HG03039 (cell line): ENCODE results near the gene EMX2.
"Not testable (repeated sequence)": the region's sequence is repeated elsewhere in the genome, so short reads cannot be mapped to it uniquely, and the experiment has no call there.

Experiments used
- ATAC-seq: cut with Tn5 transposase; IDR thresholded peaks from one replicate; pipeline ENCODE4 v1.9.1; 2021; ENCODE audit warnings: mild to moderate bottlenecking, moderate library complexity; ENCODE audit not compliant: unreplicated experiment

The EMX2 gene

DNA sequence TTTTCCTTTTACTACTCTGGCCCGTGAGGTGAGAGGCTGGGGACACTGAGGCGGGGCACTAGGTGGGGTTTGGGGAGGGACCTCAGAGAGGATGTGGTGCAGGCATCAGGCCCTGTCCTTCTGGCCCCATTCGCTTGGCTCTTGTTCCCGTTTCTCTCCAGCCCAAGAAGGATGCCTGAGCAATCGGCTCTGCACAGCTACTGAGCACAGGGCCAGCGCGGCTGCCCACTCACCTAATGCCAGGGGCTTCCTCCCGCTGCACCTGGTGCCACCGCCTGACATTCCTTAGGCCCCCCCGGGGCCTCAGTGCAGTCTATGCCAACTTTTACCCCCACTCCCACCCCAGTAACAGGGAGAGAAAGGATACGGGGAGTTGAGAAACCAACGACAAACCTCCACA is 12.5 kb downstream of the EMX2 start:
- no peak for ATAC-seq

DNA sequence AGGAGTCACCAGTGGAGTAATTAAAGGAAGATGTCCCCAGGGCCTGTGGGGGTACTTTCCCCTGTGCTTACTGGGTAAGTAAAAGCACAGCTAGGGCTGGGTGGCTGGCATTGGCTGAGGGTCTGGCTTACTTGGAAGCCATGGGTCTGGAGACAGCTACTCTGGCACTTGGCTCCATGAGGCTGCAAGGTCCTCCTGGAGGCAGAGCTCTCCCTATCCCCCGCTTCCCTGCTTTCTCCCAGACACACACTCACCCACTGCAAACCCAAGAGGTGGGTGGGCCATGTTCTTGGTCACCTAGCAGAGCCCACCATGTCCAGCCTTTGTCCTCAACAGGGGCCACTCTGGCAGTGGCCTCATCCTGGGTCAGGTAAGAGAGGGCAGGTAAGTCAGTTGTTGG is 13.3 kb downstream of the EMX2 start:
- ATAC-seq: no peak

DNA sequence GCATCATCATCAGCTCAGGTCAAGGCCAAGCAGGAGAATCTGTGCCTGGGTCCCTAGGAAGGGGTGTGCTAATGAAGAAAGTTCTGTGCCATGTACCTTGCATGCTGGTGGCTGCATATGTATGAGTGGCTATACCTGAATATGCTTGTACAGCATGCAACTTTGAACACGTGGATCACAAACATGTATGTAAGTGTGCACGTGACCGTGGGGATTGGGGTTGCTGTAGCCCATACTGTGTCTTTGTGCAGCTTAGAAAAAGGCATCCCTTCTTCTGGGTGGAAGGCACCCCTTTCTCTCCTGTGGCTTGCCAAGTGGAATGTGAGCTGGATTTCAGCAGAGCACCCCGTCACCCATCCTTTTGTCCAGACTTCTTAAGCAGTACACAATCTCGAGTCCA is 13.8 kb downstream of the EMX2 start:
- no peak for ATAC-seq

DNA sequence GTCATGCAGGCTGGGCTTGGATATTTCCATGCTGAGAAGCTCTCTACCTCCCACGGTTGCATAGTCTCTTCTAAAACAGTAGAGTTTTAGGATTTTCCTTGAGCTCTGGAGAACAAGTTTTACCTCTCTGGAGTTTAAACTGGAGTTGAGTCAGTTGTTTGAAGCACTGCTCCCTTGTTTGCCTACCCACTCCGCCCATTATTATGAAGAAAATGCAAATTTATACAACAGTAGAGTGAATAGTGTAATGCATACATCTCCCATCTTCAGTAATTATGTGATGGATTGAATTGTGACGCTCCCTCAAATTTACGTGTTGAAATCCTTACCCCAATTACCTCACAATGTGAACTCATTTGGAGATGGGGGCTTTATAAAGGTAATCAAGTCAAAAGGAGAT is 17.2 kb downstream of the EMX2 start:
- no peak for ATAC-seq

DNA sequence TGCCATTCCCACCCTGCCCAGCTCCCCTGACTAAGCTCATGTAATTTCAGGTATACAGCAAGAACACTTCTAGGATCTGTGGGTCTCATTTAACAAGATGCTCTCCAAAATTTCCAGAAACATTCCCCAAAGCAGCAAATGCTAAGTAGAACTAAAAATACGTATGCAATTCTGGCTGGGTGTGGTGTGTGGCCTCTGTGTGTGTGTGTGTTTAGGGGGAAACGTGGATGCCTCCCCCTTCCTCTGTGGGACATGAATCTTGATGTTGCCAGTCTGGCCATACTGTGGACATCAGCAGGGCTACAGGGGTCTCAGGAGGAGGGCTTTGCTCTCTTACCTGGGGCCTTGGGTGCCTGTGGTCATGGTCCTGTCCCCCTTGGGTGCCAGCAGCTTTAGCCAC is 18.4 kb downstream of the EMX2 start:
- ATAC-seq: no peak

DNA sequence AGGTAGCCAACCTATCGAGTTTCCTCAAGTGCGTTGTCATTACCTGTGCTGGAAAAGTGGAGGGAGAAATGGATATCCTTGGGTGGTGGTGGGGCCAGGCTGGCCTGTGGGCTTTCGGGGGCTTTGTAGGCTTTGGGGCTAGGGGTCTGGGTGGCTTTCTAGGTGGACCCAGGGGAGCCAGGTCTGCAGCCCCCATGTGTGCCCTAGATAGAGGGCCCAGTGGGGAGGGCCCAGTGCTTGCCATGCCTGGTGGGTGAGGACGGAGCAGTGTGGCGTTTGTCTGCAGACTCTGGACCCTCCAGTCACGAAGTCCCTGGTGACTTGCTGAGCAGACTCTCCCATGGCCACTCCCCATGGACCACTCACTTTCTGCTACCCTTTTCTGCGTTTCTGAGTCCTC is 19.7 kb downstream of the EMX2 start:
- ATAC-seq: no peak

DNA sequence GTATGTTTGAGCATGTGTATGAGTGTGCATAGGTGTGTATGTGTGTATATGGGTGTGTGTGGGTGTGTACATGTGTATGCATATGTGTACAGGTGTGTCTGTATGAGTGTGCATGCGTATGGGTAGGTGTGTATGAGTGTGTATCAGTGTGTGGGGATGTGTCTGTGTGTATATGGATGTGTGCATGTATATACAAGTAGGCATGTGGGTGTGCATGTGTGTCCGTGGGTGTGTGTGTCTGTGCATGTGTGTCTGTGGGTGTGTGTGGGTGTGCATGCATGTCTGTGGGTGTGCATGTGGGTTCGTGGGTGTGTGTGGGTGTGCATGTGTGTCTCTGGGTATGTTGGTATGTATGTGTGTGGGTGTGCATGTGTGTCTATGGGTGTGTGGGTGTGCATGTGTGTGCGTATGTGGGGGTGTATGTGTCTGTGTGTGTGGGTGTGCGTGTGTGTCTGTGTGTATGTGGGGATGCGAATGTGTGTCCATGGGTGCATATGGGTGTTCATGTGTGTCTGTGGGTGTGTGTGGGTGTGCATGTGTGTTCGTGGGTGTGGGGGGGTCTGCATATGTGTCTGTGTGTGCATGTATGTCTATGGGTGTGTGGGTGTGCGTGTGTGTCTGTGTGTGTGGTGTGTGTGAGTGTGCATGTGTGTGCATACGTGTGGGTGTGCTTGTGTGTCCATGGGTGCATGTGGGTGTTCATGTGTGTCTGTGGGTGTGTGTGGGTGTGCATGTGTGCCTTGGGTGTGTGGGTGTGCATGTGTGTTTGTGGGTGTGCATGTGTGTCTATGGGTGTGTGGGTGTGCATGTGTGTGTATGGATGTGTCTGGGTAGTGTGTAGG is 20.6 kb downstream of the EMX2 start:
- ATAC-seq: no peak

DNA sequence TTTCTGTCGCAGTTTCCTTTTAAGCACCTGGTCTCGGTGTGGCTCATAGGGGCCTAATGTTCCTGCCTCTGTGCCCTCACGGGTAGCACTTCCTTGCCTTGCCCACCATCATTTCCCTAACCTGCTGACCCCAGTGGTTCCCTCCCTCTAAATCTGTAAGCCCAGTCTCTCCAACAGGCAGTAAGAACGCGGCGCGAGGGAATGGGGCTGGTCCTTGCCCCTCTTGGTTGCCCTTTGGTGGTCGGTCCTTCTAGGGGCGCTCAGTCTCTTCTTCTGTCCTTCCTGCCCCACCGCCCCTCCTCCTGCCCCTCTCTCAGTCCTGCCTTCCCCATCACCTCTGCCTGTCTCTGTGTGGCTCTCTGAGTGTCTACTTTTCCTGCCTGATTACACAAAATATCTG is 21.2 kb downstream of the EMX2 start:
- ATAC-seq: no peak

DNA sequence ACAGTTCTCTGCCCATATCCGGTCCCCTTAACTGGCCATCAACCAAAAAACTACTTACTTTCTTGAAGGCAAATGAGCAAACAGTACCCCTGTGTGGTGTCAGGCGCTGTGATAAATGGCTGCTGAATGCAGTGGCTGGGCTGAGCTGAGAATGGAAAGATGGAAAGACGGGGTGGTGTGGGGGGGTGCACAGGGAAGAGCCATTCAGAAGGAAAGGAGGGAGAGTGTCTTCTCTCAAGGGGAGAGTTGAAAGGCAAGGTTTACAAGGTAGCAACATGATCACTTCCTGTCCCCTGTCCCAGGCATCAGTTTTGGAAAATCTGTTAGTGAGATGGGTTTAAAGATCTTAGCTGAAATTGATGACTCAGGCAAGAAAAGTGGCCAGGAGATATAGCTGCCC is 22.5 kb downstream of the EMX2 start:
- ATAC-seq: no peak

DNA sequence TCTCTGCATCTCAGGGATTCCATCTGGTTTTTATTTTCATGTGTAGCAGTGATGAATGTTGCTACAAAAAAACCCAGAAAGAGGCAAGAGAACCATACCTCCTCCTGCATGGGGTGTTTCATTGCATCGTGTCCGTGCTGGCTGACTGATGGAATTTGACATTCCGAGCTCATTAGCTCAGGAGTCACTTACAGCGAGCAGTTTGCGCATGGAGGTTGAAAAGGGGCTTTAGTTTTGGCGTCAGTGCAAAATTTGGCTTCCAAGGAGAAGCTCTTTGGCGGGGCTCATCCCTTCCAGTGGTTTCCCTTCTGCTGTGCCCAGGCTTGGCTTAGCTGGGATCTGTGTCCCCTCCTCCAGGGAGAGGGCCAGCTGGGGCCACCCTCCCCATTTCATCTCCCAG is 25.8 kb downstream of the EMX2 start:
- ATAC-seq: no peak

DNA sequence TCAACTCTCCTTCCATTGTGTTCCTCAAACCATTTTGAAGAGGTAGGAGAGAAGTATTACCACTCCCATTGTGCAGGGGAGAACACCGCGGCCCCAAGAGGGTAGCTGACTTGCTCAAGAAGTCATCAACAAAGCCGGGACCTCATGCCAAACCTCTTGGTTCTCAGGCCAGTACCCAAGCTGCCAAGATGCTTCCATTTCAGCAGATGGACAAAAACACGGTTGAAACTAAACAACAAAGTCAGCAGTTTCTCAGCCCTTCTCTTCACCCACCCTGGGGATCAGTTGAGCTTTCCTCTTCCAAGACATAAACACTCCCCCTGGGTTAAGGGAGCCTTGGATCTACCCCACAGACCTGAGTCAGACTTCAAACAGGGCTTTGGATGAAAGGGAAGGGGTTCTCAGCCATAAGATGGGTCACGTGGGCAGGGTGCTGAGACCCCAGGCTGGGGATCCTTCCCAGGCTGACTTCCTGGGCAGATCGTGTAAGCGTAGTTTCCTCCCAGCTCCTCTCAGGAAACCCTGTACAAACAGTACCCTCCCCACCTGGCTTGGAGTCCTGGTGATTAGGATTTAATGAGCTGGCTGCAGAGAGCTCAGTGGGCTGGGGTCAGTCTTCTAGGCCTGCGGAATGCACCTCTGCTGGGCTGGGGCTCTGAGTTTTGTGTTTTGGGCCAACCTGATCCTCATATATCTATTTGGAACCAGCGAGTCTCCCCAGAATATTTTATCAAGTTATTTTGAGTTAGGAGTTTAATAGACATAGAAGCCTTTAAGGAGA is 27.3 kb downstream of the EMX2 start:
- ATAC-seq: no peak

DNA sequence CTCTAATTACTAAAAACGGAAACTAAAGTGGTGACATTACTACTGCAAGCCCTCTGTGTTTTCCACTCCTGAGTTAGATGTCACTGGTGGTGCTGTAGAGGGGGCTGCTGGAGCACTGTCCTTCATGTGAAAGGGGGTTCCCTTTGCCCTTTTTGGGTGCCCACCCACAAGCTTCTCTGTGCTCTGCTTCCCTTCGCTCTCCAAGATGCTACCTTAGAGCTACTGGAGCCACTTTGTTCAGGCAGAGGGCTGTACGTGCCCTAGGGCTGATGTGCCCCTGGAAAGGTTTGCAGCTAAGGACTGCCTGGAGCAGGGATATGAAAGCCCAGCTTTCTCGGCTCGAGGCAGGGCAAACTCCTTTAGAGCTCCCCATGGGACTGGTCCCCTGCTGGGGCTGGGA is 28.3 kb downstream of the EMX2 start:
- ATAC-seq: no peak

DNA sequence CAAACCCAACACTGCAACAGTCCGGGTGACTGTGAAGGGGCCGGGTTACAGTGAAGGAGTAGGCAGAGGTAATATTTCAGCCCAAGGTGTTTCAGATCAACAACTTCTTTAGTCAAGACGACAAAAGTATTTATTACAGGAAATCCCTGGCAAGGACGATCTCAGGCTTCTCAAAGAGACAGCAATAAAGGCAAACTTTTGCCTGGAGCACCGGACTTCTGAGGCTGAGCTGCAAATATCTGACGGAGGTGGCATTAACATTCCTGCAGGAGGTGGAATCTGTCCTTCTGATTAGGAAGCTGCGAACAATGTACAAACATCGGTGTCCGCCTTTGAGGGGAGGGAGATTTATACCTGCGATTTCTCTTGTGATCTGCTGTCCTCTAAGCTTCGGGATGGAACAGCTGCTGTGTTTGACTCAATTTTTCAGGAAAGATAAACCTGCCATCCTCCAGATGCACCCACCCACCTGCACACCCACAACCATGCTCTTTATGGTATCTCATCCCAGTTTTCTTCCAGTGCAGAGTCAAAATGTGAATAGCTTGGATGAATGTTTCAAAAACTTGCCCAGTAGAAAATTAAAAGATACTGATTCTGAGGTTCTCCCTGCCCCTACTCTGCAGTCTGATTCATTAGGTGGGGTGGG is 32.1 kb downstream of the EMX2 start:
- ATAC-seq: no peak

DNA sequence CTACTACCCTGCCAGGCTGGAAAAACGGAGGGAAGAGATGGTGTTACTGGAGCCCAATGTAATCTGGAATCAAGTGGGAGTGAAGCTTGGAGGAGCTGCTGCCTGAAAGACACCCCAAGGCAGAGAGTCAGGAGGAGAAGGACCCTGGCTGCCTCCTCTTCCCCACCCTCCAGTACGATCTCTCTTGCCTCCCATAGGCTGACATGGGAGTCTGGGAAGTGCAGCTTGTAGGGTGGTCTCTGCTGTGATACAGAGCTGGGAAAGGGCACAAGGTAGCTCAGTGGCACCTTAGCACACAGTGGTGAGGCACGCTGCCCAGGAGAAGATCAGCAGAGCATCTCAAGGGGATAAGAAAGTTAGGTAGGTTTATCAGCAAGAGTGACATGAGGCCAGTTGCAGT is 35.9 kb downstream of the EMX2 start:
- ATAC-seq: no peak

DNA sequence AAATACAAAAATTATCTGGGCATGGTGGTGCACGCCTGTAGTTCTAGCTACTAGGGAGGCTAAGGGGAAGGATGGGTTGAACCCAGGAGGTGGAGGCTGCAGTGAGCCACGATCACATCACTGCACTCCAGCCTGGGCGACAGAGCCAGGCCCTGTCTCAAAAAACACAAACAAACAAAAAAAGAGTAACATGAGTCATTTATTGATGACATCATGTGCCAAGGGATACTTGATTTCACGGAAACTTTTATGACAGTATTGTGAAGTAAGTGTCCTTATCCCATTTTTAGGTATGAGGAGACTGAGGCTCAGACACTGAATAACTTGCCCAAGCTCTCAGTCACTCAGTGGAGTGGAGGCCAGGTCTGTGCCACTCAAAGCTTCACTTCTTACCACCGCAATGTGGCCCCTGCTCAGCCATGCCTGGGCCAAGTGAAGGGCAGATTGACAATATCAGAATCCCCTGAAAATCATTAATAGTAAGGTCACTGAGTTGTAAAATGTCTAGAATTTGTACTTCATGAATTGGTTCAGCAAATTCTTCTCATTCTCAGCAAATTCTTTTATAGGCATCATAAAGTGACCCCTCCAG is 36.5 kb downstream of the EMX2 start:
- no peak for ATAC-seq

DNA sequence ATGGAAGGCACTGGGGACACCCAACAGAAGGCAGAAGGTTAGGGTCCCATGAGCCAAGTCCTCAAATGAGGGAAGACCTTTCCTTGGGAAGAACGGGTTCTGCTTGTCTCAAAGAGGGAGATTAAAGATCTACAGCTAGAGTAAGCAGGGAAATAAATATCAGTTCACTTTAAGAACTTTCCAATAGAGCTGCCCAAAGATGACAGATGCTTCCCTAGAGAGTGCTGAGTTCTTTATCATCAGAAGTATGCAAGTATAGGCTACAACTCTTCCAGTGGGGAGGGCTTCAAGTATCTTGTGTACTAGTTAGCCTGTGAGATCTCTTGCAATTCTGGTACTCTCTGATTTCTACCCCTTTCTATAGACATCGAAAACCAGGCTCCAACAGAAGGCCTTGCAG is 39.4 kb downstream of the EMX2 start:
- no peak for ATAC-seq

DNA sequence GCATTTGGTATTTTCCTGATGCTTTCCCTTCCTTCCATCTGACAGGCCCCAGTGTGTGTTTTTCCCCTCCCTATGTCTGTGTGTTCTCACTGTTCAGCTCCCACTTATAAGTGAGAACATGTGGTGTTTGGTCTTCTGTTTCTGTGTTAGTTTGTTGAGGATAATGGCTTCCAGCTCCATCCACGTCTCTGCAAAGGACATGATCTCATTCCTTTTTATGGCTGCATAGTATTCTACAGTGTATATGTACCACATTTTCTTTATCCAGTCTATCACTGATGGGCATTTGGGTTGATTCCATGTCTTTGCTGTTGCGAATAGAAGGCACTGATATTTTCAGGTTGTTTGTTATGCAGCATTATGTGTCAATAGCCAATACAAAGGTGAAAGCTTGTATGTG is 42.3 kb downstream of the EMX2 start:
- not testable (repeated sequence) for ATAC-seq

DNA sequence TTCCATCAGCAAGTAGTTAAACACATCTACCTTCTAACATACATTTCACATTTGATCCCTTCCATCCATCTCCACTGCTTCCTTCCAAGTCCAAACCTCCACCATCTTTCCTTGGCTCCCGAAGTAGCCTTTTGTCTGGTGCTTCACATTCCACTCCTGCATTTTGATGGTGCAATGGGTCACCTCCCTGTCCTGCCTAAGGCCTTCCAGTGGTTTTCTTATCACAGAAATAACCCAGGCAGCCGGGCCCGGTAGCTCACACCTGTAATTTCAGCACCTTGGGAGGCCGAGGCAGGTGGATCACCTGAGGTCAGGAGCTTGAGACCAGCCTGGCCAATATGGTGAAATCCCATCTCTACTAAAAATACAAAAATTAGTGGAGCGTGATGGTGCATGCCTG is 44.5 kb downstream of the EMX2 start:
- ATAC-seq: no peak

DNA sequence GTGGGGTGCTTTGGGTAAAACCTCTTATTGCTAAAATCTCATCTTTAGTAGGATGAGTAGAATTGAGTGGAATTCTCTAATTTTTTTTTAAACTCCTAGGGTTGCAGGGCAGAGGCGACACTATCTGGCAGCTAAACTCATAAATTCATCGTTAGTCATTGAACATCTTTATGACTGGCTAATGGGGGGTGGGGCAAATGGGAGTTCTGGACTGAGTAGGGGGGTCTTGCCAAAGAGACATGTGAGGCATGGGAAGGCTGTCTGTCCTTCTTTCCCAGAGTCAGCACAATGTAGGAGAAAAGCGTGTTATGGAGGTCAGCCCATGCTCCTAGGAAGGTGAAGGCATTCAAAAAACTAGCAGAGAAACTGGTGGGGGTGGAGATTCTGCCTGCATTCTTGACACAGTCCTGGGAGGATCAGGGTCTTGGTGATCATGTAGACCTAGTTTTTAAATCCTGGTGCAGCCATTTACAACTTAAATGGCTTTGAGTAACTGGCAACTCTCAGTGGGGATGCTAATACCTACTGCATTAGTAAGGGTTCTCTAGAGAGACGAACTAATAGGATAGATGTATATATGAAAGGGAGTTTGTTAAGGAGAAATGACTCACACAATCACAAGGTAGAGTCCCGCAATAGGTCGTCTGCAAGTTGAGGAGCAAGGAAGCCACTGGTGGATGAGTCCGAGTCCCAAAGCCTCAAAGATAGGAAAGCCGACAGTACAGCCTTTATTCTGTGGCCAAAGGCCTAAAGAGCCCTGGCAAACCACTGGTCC is 47.7 kb downstream of the EMX2 start:
- no peak for ATAC-seq

DNA sequence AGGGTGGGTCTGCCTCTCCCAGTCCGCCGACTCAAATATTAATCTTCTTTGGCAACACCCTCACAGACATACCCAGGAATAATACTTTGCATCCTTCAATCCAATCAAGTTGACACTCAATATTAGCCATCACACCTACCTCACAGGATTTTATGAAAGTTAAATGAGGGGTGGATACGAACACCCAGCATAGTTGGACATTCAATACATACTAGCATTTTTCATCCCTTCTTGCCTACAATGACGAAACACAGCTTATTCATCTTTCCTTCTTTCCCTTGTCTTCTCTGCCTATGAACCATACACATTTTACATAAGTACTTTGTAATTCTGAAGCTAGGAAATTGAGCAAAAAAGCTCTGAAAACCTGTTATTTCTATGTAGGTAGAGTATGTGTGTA is 48.5 kb downstream of the EMX2 start:
- no peak for ATAC-seq

DNA sequence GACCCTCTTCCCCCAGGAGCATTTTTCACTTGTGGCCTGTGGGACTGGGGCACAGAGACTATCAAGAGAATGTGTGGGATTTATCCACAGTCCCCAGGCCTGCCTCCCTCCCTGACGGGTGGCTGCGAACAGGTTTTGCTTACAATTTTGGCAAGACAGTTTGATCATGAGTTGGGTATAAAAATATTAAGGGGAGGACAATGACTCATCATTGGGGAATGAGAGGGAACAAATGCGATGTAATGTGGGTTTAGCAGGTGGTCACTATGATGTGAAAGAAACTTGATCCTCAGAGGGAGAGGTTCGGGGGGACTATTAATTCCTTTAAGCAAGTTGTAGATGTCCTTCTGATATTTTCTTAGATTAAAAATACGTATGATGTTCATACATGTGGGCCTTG is 52.2 kb downstream of the EMX2 start:
- no peak for ATAC-seq
